ENCODE data around the gene TOR1AIP1.

Gene TOR1AIP1

GRCh38 chr1:179882253-179883039 lies at the start of gene TOR1AIP1 (continued):
- peak; percentile 48; the same call in 1 of the 2 replicates for TF ChIP-seq ZNF18 (tag by site-specific recombination; IDR thresholded peaks at IDR 0.05)
- no peak for TF ChIP-seq ZNF280C (tag by site-specific recombination; IDR thresholded peaks at IDR 0.05)
- TF ChIP-seq ZNF629 (tag by site-specific recombination; IDR thresholded peaks at IDR 0.05), result peak; percentile 100
- no peak for TF ChIP-seq BCL11B (tag by site-specific recombination; IDR thresholded peaks at IDR 0.05; ENCODE audit: low read depth)
- peak; percentile 99 for TF ChIP-seq ZNF324 (tag by site-specific recombination; IDR thresholded peaks at IDR 0.05)
- peak; percentile 100 for TF ChIP-seq ZBTB11 (tag by site-specific recombination; conservative IDR thresholded peaks at IDR 0.05; ENCODE audit: low read depth)
- TF ChIP-seq PRDM10 (tag by site-specific recombination; IDR thresholded peaks at IDR 0.05), result peak; percentile 51
- TF ChIP-seq ZNF391 (tag by site-specific recombination; IDR thresholded peaks at IDR 0.05; ENCODE audit: borderline replicate concordance, low read depth), result peak; percentile 96
- peak; percentile 82 for TF ChIP-seq ZNF558 (tag by site-specific recombination; IDR thresholded peaks at IDR 0.05)
- no peak; the same call in 1 of the 2 replicates for TF ChIP-seq ZNF302 (tag by site-specific recombination; IDR thresholded peaks at IDR 0.05; ENCODE audit: low read depth)
- peak; percentile 61 for TF ChIP-seq ZBTB48 (tag by site-specific recombination; IDR thresholded peaks at IDR 0.05)
- peak; percentile 83; the same call in 1 of the 2 replicates for TF ChIP-seq ZNF184 (tag by site-specific recombination; IDR thresholded peaks at IDR 0.05)
- TF ChIP-seq AEBP2 (tag by site-specific recombination; IDR thresholded peaks at IDR 0.05; ENCODE audit: borderline replicate concordance), result no peak
- no peak for TF ChIP-seq ZNF26 (tag by site-specific recombination; IDR thresholded peaks at IDR 0.05)
- peak; percentile 95 for TF ChIP-seq REPIN1 (tag by site-specific recombination; IDR thresholded peaks at IDR 0.05; ENCODE audit: low read depth)
- TF ChIP-seq INSM2 (tag by site-specific recombination; IDR thresholded peaks at IDR 0.05), result peak; percentile 83
- TF ChIP-seq PRDM1 (tag by site-specific recombination; IDR thresholded peaks at IDR 0.05), result peak; percentile 98
- TF ChIP-seq ZSCAN16 (tag by site-specific recombination; IDR thresholded peaks at IDR 0.05), result no peak; the same call in 1 of the 2 replicates
- TF ChIP-seq GLIS2 (tag by site-specific recombination; IDR thresholded peaks at IDR 0.05), result peak; percentile 93
- peak; percentile 96 for TF ChIP-seq ZNF692 (tag by site-specific recombination; IDR thresholded peaks at IDR 0.05)

Measured in HEK293 (cell line).